H1 (cell line): Measurements from ENCODE around the gene LPP. TPM values are rescaled to one million over a fixed set of nuclear protein-coding genes. Genes with fewer than 3 reads are reported as not detected.

ENCODE experiments used
- POU5F1 ChIP-seq: IDR thresholded peaks from 2 replicates; pipeline ENCODE4 v1.6.1; 2011; ENCODE audit warnings: low read depth, mild to moderate bottlenecking, low read length, moderate library complexity
- polyA plus RNA-seq, 7 experiments: library from polyadenylated mRNA; depleted of rRNA in 3 of 7; stranded (reverse) in 5 of 7; unstranded in 2 of 7; fragments of >200 nt in 5 of 7; fragments of 200-250 nt in 2 of 7; gene quantifications; 1 replicate in 5 of 7; 2 replicates in 1 of 7; 4 replicates in 1 of 7; pipeline versions ENCODE4 v1.2.1 to v1.2.3, GENCODE V29; 2011 to 2013; ENCODE audit warnings: missing spikeins in 2 of 7, mixed read lengths in 2 of 7
- total RNA-seq: library from RNA; stranded (reverse); fragmentation: NEBNext Ultra II Directional; extraction: Animal tissue kit (Norgen Biotek cat#: 25700); gene quantifications from 2 replicates; pipeline ENCODE4 v1.2.1, GENCODE V29; 2021
- TF ChIP-seq, protein P1 (sequence below): fragments of 300-600 bp; sonication (generic); IDR thresholded peaks from 2 replicates; pipeline ENCODE4 v1.7.1; 2012; ENCODE audit warnings: low read length, moderate library complexity, mild to moderate bottlenecking, inconsistent platforms; ENCODE audit not compliant: insufficient replicate concordance
- TF ChIP-seq, protein P2 (sequence below), 3 experiments: IDR thresholded peaks; 1 replicate in 2 of 3; 2 replicates in 1 of 3; pipeline versions ENCODE4 v1.5.1 to v1.6.1; 2011; ENCODE audit warnings: low read length in 3 of 3, mild to moderate bottlenecking in 3 of 3, inconsistent platforms in 2 of 3, low read depth in 1 of 3, moderate library complexity in 1 of 3; ENCODE audit not compliant: insufficient read depth in 1 of 3; ENCODE audit errors: control extremely low read depth in 1 of 3

Gene LPP
- total and polyA plus RNA-seq, 2 of the 8 experiments (the other 6 are each of a cell fraction or from before 2014, with no cell fraction given) = 10.0 to 53.3 TPM

DNA sequence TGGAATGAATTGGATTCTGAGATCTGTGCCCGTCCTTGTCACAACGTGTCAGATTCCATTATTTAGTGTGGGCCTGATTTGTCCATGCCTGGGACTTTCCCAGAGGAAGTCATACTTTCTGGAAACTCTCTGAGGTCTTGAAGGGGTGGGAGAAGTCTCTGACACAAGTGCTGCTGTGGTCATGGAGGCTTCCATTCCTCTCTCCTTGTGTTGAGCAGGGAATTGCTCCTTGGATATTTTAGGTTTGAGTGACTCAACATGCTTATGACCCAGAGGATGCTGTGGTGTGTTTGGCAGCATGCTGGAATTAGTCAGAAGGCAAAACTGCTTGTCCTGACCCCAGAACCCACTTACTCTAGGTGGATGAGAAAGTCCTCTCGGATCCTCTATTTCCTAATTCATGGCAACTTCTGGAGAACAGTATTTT is 132.1 kb downstream of the LPP start (continued):
- TF ChIP-seq, protein P1, sequence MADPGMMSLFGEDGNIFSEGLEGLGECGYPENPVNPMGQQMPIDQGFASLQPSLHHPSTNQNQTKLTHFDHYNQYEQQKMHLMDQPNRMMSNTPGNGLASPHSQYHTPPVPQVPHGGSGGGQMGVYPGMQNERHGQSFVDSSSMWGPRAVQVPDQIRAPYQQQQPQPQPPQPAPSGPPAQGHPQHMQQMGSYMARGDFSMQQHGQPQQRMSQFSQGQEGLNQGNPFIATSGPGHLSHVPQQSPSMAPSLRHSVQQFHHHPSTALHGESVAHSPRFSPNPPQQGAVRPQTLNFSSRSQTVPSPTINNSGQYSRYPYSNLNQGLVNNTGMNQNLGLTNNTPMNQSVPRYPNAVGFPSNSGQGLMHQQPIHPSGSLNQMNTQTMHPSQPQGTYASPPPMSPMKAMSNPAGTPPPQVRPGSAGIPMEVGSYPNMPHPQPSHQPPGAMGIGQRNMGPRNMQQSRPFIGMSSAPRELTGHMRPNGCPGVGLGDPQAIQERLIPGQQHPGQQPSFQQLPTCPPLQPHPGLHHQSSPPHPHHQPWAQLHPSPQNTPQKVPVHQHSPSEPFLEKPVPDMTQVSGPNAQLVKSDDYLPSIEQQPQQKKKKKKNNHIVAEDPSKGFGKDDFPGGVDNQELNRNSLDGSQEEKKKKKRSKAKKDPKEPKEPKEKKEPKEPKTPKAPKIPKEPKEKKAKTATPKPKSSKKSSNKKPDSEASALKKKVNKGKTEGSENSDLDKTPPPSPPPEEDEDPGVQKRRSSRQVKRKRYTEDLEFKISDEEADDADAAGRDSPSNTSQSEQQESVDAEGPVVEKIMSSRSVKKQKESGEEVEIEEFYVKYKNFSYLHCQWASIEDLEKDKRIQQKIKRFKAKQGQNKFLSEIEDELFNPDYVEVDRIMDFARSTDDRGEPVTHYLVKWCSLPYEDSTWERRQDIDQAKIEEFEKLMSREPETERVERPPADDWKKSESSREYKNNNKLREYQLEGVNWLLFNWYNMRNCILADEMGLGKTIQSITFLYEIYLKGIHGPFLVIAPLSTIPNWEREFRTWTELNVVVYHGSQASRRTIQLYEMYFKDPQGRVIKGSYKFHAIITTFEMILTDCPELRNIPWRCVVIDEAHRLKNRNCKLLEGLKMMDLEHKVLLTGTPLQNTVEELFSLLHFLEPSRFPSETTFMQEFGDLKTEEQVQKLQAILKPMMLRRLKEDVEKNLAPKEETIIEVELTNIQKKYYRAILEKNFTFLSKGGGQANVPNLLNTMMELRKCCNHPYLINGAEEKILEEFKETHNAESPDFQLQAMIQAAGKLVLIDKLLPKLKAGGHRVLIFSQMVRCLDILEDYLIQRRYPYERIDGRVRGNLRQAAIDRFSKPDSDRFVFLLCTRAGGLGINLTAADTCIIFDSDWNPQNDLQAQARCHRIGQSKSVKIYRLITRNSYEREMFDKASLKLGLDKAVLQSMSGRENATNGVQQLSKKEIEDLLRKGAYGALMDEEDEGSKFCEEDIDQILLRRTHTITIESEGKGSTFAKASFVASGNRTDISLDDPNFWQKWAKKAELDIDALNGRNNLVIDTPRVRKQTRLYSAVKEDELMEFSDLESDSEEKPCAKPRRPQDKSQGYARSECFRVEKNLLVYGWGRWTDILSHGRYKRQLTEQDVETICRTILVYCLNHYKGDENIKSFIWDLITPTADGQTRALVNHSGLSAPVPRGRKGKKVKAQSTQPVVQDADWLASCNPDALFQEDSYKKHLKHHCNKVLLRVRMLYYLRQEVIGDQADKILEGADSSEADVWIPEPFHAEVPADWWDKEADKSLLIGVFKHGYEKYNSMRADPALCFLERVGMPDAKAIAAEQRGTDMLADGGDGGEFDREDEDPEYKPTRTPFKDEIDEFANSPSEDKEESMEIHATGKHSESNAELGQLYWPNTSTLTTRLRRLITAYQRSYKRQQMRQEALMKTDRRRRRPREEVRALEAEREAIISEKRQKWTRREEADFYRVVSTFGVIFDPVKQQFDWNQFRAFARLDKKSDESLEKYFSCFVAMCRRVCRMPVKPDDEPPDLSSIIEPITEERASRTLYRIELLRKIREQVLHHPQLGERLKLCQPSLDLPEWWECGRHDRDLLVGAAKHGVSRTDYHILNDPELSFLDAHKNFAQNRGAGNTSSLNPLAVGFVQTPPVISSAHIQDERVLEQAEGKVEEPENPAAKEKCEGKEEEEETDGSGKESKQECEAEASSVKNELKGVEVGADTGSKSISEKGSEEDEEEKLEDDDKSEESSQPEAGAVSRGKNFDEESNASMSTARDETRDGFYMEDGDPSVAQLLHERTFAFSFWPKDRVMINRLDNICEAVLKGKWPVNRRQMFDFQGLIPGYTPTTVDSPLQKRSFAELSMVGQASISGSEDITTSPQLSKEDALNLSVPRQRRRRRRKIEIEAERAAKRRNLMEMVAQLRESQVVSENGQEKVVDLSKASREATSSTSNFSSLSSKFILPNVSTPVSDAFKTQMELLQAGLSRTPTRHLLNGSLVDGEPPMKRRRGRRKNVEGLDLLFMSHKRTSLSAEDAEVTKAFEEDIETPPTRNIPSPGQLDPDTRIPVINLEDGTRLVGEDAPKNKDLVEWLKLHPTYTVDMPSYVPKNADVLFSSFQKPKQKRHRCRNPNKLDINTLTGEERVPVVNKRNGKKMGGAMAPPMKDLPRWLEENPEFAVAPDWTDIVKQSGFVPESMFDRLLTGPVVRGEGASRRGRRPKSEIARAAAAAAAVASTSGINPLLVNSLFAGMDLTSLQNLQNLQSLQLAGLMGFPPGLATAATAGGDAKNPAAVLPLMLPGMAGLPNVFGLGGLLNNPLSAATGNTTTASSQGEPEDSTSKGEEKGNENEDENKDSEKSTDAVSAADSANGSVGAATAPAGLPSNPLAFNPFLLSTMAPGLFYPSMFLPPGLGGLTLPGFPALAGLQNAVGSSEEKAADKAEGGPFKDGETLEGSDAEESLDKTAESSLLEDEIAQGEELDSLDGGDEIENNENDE = no peak
- TF ChIP-seq, protein P2, sequence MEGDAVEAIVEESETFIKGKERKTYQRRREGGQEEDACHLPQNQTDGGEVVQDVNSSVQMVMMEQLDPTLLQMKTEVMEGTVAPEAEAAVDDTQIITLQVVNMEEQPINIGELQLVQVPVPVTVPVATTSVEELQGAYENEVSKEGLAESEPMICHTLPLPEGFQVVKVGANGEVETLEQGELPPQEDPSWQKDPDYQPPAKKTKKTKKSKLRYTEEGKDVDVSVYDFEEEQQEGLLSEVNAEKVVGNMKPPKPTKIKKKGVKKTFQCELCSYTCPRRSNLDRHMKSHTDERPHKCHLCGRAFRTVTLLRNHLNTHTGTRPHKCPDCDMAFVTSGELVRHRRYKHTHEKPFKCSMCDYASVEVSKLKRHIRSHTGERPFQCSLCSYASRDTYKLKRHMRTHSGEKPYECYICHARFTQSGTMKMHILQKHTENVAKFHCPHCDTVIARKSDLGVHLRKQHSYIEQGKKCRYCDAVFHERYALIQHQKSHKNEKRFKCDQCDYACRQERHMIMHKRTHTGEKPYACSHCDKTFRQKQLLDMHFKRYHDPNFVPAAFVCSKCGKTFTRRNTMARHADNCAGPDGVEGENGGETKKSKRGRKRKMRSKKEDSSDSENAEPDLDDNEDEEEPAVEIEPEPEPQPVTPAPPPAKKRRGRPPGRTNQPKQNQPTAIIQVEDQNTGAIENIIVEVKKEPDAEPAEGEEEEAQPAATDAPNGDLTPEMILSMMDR (IDR thresholded peaks at IDR 0.05; ENCODE audit: control extremely low read depth in 1 of 3, insufficient read depth in 1 of 3, low read depth in 1 of 3, low read length in 3 of 3) = no peak
- TF ChIP-seq POU5F1 = no peak
